Testis (tissue), 3 donors: Measurements from ENCODE around the gene ZNF76. TPM values are rescaled to one million over a fixed set of nuclear protein-coding genes. Genes with fewer than 3 reads are reported as not detected.

Experiments
- DNase-seq: peaks from one replicate; pipeline ENCODE4 v3.0.0-alpha.2; 2019
- H3K27ac ChIP-seq, 2 donors: fragments of 200-600 bp; sonication (generic); one replicate each; pipeline ENCODE4 v1.5.1; 2019
- H3K27me3 ChIP-seq: fragments of 200-600 bp; sonication (generic); one replicate; pipeline ENCODE4 v1.5.1; 2019
- H3K36me3 ChIP-seq: fragments of 200-600 bp; sonication (generic); one replicate; pipeline ENCODE4 v1.5.1; 2017; ENCODE audit warnings: low read depth; ENCODE audit errors: missing control alignments
- H3K4me1 ChIP-seq: fragments of 200-600 bp; sonication (generic); one replicate; pipeline ENCODE4 v1.5.1; 2019
- H3K4me3 ChIP-seq, 2 donors: fragments of 200-600 bp; sonication (generic); one replicate each; pipeline ENCODE4 v1.5.1; 2017 to 2019
- H3K9me3 ChIP-seq: fragments of 200-600 bp; sonication (generic); one replicate; pipeline ENCODE4 v1.5.1; 2017
- POLR2A ChIP-seq: fragments of 450-650 bp; IDR thresholded peaks from one replicate; pipeline ENCODE4 v1.6.1; 2017; ENCODE audit warnings: antibody characterized with exemption, mild to moderate bottlenecking, moderate library complexity
- WGBS, 2 donors: methylation state at CpG; one replicate each; pipeline ENCODE4 v1.1.5; 2018; 5-methylcytosine and 5-hydroxymethylcytosine counted together
- intact Hi-C: fragments of 100-400 bp; cut with DNase I; formaldehyde crosslinking; loops from one replicate; pipeline ENCODE4 v1.15.1; 2023; ENCODE audit warnings: low total_unique reads
- polyA plus RNA-seq: library from polyadenylated mRNA; stranded (reverse); fragments of 350-450 nt; fragmentation: Illumina TruSeq; extraction: RNeasy Lipid Tissue Mini Kit (QIAGEN cat#74804); gene quantifications from one replicate; pipeline ENCODE4 v1.2.3, GENCODE V29; 2014; ENCODE audit warnings: low read depth, low replicate concordance; ENCODE audit not compliant: insufficient read depth
- total RNA-seq, 2 donors: library from RNA; depleted of rRNA; stranded (reverse); fragments of >200 nt; gene quantifications; one replicate each; pipeline ENCODE4 v1.2.3, GENCODE V29; 2016
- TF ChIP-seq, protein P1 (sequence below), 3 experiments: fragments of 450-650 bp in 2 of 3; fragments of 200-600 bp in 1 of 3; sonication (generic) in 1 of 3; IDR thresholded peaks; one replicate each; pipeline ENCODE4 v1.5.1; 2016 to 2019; ENCODE audit warnings: antibody characterized with exemption in 3 of 3, mild to moderate bottlenecking in 2 of 3, moderate library complexity in 1 of 3

Gene ZNF76
- total and polyA plus RNA-seq, 3 donors from 2014 or later: 76.9 to 97.3 (median 81.3) TPM

DNA sequence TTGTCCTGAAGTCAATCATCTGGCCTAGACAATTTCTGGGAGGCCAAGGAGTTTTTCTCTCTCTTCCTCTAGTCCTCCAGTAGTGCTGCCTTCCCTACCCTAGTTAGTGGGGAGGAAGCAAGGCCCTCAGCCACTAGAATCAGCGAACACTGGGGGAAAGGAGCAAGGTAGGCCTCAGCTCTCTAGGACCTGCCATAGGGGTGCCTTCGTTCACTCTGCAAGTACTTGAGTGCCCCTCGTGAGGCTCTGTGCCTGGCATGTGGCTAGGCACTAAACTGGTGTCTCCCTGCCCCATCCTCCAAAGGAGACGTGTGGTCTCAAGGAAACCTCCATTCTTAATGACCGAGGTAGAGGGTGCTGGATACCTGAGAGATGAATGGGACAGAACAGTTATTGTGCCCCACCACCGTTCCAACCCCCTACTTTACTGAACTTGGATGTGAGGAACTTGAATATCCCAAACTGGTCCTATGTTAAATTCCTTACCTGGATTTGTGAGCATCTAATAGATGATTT is 39.1 kb downstream of the ZNF76 start:
- H3K4me3 ChIP-seq: no peak overlapping the region
- H3K4me1 ChIP-seq: peaks cover 4% of the 10 kb centered on the region
- 70 to 86% methylated on average over 6 of the region's 6 CpGs for WGBS, 2 donors
- H3K36me3 ChIP-seq: no peaks in the 10 kb centered on the region
- TF ChIP-seq POLR2A: no peak
- TF ChIP-seq, protein P1, sequence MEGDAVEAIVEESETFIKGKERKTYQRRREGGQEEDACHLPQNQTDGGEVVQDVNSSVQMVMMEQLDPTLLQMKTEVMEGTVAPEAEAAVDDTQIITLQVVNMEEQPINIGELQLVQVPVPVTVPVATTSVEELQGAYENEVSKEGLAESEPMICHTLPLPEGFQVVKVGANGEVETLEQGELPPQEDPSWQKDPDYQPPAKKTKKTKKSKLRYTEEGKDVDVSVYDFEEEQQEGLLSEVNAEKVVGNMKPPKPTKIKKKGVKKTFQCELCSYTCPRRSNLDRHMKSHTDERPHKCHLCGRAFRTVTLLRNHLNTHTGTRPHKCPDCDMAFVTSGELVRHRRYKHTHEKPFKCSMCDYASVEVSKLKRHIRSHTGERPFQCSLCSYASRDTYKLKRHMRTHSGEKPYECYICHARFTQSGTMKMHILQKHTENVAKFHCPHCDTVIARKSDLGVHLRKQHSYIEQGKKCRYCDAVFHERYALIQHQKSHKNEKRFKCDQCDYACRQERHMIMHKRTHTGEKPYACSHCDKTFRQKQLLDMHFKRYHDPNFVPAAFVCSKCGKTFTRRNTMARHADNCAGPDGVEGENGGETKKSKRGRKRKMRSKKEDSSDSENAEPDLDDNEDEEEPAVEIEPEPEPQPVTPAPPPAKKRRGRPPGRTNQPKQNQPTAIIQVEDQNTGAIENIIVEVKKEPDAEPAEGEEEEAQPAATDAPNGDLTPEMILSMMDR (IDR thresholded peaks at IDR 0.05): no peak
- intact Hi-C loops: no loop called here
- H3K27me3 ChIP-seq: no peaks in the 10 kb centered on the region
- H3K9me3 ChIP-seq: no peaks in the 10 kb centered on the region
- H3K27ac ChIP-seq: no peak overlapping the region
- no peak for DNase-seq

DNA sequence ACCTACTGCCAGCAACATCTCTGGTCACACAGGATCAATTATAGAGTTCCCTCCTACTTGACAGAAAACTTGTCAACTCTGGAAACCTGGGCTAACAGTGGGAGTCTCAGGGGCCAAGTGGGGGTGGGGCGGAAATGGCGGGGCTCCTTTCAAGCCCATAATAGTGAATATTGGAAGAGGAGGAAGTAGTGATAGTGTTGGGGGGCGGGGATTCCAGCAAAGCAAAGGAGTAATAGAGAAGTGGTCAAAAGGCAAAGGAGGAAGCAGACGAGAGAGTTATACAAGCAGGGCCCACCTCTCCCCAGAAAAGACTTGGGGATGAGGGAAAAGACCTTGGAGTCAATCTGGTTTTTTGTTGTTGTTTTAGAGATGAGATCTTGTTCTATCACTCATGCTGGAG is 40.1 kb downstream of the ZNF76 start:
- H3K4me1 ChIP-seq: peaks cover 4% of the 10 kb centered on the region
- no peaks in the 10 kb centered on the region for H3K27me3 ChIP-seq
- WGBS, 2 donors: 73 to 91% methylated on average over 4 of the region's 4 CpGs
- H3K27ac ChIP-seq: no peak overlapping the region
- H3K9me3 ChIP-seq: no peaks in the 10 kb centered on the region
- no peak overlapping the region for H3K4me3 ChIP-seq
- TF ChIP-seq, protein P1 (IDR thresholded peaks at IDR 0.05): no peak
- no peak for TF ChIP-seq POLR2A
- H3K36me3 ChIP-seq: no peaks in the 10 kb centered on the region
- intact Hi-C loops: no loop called here
- DNase-seq: peak; percentile 30

DNA sequence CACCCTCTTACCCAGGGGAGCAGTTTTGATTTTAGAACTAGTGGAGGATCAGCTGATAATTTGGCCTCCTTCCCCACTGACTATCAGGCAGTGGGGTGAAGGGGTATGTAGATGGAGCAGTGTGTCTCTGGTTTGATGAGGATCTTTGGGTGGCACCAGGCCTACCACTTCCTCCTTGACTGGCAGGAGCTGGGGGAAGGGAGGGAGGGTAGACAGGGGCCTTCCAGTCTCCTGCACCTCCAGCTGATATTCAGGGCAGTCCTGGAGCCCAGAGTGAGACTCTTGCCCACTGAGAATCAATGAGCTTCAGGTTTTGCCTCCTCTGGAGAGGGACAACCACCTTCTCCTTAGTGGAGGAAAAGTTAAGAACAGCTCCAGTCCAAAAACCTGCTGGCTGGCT is 41.3 kb downstream of the ZNF76 start:
- intact Hi-C loops: no loop called here
- H3K4me3 ChIP-seq: no peak overlapping the region
- TF ChIP-seq POLR2A: no peak
- TF ChIP-seq, protein P1 (IDR thresholded peaks at IDR 0.05): no peak
- no peak overlapping the region for H3K27ac ChIP-seq
- H3K27me3 ChIP-seq: no peaks in the 10 kb centered on the region
- peaks cover 4% of the 10 kb centered on the region for H3K4me1 ChIP-seq
- H3K9me3 ChIP-seq: no peaks in the 10 kb centered on the region
- no peak for DNase-seq
- no peaks in the 10 kb centered on the region for H3K36me3 ChIP-seq

DNA sequence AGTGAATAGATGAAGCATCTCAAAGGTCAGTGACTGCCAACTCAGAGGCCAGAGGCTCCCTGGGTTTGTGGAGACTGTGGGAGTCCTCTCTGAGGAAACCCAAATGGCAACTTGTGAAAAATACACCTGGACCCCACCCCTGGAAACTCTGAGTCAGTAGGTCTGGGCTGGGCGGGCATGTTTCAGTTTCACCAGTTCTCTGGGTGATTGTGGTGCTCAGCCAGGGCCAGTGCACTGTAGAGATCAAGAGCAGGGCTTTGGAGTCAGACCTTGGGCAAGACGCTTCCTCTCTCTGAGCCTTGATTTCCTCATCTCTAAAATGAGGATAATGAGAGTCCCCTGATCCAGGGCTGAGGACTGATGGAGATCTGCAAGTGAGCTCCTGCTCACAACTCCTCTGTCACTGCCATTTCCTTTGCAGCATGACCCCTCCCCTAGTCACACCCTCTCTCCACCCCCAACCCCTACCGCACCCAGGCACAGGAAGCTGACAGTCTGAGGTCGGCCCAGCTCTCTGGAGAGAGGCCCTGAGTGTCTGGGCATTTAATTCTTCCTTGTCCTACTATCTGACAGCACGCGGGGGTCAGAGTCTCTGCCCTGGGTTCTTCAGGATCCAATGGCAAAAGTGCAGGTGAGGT is 43.2 kb downstream of the ZNF76 start:
- DNase-seq: no peak
- peaks cover 4% of the 10 kb centered on the region for H3K4me1 ChIP-seq
- no peak overlapping the region for H3K4me3 ChIP-seq
- H3K27me3 ChIP-seq: no peaks in the 10 kb centered on the region
- 61% methylated on average over 6 of the region's 6 CpGs for WGBS, 2 donors
- no peak for TF ChIP-seq POLR2A
- H3K9me3 ChIP-seq: no peaks in the 10 kb centered on the region
- no peaks in the 10 kb centered on the region for H3K36me3 ChIP-seq
- H3K27ac ChIP-seq: no peak overlapping the region
- intact Hi-C loops: no loop called here

DNA sequence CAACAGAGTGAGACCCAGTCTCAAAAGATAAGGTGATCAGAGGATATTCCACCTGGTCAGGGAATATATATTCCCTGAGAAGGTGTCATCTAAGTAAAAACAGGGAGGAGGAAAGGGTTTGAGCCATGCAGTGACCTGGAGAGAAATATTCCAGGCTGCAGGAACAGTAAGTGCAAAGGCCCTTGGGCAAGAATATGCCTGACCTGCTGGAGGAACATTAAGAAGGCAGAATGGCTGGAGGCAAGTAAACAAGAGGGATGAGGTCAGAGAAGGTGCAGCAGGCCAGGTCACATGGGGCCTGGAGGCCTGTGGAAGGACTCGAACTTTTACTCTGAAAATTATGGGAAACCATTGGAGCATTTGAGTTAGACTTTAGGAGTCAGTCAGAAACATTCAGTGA is 44.8 kb downstream of the ZNF76 start:
- TF ChIP-seq POLR2A: no peak
- TF ChIP-seq, protein P1 (IDR thresholded peaks at IDR 0.05): no peak
- 76 to 77% methylated on average over 1 of the region's 1 CpG for WGBS, 2 donors
- H3K27me3 ChIP-seq: no peaks in the 10 kb centered on the region
- intact Hi-C loops: no loop called here
- no peaks in the 10 kb centered on the region for H3K4me1 ChIP-seq
- no peak overlapping the region for H3K27ac ChIP-seq
- H3K9me3 ChIP-seq: no peaks in the 10 kb centered on the region
- no peaks in the 10 kb centered on the region for H3K36me3 ChIP-seq
- H3K4me3 ChIP-seq: no peak overlapping the region
- DNase-seq: no peak
